Fibroblast of lung (primary cell): ENCODE data around the gene KIAA1671.

Source experiments
- EZH2 ChIP-seq: IDR thresholded peaks from 2 replicates; pipeline ENCODE4 v1.5.1; 2012; ENCODE audit warnings: low read length, control low read depth, mild to moderate bottlenecking; ENCODE audit errors: missing control alignments
- TF ChIP-seq, protein P1 (sequence below), 2 donors: IDR thresholded peaks in 1 of 2; conservative IDR thresholded peaks in 1 of 2; 1 replicate in 1 of 2; 2 replicates in 1 of 2; pipeline ENCODE4 v1.5.1; 2011 to 2012; ENCODE audit warnings: low read length in 2 of 2, control low read depth in 1 of 2, inconsistent platforms in 1 of 2, low read depth in 1 of 2, mild to moderate bottlenecking in 1 of 2

DNA sequence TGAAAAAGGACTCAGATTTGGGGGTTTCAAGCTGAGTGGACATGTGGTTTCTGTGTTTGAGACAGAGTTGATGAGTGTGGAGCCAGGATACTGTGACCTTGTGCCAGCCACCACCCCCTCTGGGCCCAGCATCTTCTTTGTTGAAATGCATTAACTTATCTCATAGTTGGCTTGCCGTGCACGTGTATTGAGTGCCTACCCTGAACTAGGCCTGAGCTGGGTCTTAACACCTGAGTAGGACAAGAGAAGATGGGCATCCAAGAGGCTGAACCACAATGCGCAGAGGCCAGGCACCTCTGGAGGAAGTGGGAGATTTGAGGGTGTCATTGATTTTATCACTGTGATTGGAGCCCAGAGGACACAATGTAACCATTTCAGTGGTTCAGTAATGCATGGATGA lies 129.6 kb downstream of the KIAA1671 start:
- TF ChIP-seq, protein P1, sequence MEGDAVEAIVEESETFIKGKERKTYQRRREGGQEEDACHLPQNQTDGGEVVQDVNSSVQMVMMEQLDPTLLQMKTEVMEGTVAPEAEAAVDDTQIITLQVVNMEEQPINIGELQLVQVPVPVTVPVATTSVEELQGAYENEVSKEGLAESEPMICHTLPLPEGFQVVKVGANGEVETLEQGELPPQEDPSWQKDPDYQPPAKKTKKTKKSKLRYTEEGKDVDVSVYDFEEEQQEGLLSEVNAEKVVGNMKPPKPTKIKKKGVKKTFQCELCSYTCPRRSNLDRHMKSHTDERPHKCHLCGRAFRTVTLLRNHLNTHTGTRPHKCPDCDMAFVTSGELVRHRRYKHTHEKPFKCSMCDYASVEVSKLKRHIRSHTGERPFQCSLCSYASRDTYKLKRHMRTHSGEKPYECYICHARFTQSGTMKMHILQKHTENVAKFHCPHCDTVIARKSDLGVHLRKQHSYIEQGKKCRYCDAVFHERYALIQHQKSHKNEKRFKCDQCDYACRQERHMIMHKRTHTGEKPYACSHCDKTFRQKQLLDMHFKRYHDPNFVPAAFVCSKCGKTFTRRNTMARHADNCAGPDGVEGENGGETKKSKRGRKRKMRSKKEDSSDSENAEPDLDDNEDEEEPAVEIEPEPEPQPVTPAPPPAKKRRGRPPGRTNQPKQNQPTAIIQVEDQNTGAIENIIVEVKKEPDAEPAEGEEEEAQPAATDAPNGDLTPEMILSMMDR (conservative IDR thresholded peaks at IDR 0.05 in 1 of 2, IDR thresholded peaks at IDR 0.05 in 1 of 2; ENCODE audit: low read depth in 1 of 2, low read length in 2 of 2), result no peak
- TF ChIP-seq EZH2, result no peak
